ENCODE results near the gene AMZ1.
"Not testable (repeated sequence)": the region's sequence is repeated elsewhere in the genome, so short reads cannot be mapped to it uniquely, and the experiment has no call there.

The AMZ1 gene

DNA sequence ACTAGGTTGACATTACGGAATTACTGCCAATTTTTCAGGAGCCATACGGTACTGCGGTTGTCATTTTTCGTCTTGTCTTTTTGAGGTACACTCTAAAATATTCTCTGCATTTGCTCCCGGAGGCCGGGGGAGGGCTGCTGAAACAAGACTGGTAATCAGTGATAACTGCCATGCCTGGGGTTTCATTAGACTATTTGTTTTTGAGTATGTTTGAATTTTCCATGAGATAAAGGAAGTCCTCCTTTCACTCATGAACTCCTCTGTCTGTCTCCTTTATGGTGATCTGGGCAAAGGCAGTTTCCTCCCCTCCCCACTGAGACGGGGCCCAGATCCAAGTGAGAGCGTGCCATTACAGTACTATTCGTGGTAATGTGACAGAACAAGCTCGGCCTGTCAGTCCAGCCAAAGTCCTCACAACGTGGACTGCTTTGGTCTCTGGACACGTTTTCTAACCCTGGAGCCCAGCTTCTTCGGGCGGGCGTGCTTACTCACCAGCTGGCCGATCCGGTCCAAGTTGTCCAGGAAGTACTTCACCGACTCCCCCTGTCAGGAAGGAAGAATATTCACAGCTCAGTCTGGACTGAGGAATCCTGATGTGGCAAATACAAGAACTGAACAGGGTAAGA lies 45.1 kb downstream of the AMZ1 start:
- FAIRE-seq = no peak
- no peak for TF ChIP-seq POLR2A (IDR thresholded peaks at IDR 0.05; ENCODE audit: low read depth, low read length)
- DNase-seq (ENCODE audit: insufficient read length, low spot score) = no peak

DNA sequence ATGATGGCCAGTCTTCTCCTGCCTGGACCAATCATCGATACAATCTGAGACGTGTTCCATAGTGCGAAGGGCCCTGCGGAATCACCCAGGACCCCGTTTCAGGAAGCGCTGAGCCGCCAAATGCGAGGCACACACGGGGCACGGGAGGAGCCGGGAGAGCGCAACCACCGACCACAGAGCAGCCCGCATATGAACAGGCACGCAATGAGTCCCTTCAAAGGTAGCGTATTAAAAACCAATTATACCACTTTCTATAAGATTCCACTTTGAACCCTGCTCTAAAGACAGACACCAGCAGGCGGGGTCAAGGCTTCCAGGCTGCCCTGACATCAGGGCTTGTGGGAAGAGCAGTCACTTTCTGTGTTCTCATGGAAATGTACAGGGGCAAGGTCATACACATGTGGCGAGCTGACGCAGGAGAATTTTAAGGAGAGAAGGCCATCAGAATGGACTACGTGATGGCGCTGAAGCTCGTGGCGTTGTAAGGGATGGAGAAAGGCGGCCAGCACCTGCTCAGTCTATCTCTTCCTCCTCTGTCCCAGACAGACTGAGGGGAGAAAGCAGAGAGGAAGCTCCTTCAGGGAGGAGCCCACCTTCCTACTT lies 46.2 kb downstream of the AMZ1 start:
- TF ChIP-seq POLR2A (IDR thresholded peaks at IDR 0.05; ENCODE audit: low read depth, low read length) = no peak
- no peak for DNase-seq (ENCODE audit: insufficient read length, low spot score)
- FAIRE-seq = no peak

GRCh38 chr7:2734751-2735571 lies 47.0 kb downstream of the AMZ1 start:
- no peak for TF ChIP-seq POLR2A (IDR thresholded peaks at IDR 0.05; ENCODE audit: low read depth, low read length)
- FAIRE-seq = no peak
- DNase-seq (ENCODE audit: insufficient read length, low spot score) = no peak

- DNase-seq (ENCODE audit: insufficient read length, low spot score) (no peak), FAIRE-seq (no peak)
- TF ChIP-seq POLR2A (IDR thresholded peaks at IDR 0.05; ENCODE audit: low read depth, low read length) = no peak
These were observed 47.7 kb downstream of the AMZ1 start for GRCh38 chr7:2735744-2736143.

DNA sequence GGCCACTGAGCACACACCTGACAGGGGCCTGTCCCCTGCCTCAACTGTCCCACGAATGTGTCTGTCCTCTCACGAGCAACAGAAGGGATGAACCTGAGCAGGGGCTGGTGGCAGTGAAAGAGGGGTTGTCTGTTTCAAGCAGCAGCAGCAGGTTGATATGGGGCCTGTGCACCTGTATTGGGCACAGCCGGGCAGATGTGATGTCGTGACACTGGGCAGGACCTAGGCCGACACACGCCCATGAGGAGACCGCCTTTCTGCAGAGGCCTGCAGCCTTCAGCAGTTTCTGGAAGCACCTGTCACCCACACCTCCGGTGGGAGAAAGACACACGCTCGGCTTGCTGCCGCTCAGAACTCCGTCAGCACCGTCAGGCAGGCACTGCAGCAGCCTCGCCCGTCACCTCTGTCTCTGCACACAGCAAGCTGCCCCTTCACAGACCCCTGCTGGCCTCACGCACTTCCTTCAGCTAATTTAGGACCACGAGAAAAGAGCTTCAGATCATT lies 48.5 kb downstream of the AMZ1 start:
- DNase-seq (ENCODE audit: insufficient read length, low spot score) = no peak
- FAIRE-seq = no peak
- TF ChIP-seq POLR2A (IDR thresholded peaks at IDR 0.05; ENCODE audit: low read depth, low read length) = no peak

DNA sequence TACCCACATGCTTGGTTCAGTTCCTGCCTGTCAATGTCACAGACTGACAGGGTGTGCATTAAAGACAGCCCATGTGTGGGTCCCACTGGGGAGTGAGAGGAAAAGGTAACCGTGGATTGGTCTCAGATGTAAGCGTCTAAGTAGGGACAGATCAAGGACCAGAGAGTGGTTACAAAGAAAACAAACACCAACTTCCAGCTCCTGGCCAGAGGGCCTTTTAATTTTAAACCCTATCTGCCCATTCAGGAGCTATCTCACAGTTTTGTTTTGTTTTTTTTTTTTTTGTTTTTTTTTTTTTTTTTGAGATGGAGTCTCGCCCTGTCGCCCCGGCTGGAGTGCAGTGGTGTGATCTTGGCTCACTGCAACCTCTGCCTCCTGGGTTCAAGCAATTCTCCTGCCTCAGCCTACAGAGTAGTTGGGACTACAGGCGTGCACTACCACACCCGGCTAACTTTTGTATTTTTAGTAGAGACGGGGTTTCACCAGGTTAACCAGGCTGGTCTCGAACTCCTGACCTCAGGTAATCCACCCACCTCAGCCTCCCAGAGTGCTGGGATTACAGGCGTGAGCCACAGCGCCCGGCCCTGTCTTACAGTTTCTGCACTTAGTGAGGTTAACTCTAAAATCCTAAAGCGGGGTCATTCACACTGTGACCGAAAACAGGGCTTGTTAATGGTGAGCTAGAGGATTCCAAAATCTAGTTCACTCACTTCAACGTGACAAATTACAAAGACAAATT lies 49.2 kb downstream of the AMZ1 start:
- not testable (repeated sequence) for DNase-seq (ENCODE audit: insufficient read length, low spot score); FAIRE-seq

GRCh38 chr7:2737771-2738540 lies 50.0 kb downstream of the AMZ1 start:
- DNase-seq (ENCODE audit: insufficient read length, low spot score) (no peak), FAIRE-seq (no peak)
- no peak for TF ChIP-seq POLR2A (IDR thresholded peaks at IDR 0.05; ENCODE audit: low read depth, low read length)

DNA sequence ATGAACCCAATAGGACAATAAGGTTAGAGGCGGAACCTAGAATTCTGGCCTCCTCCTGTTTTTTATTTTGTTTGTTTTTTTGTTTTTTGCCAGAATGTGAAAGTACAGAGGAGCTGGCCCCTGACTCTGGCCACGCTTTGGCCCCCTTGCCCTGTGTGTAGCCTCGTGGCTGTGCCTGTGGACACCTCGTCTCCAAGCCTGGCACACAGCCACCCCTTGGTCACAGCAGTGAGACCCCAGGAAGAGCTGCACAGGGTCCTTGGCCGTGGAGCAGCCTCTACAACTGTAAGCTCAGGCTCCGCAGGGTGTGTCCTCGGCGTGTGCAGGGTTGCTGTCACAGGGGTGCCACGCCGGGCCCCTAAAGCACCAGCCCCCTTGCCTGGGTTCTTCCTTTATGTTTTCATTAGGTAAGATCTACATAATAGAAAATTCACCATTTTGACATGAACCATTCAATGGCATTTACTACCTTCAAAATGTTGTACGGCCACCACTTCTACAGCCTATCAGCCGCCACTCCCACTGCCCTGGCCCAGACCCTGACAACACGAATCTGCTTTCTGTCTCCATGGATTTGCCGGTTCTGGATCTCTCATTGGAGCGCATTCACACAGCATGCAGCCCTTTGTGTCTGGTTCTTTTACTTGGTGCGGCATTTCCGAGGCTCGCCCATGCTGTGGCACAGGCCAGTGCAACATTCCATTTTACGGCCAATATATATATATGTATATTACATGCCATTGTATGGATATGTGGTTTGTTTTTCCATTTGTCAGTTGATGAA lies 51.0 kb downstream of the AMZ1 start:
- no peak for FAIRE-seq
- no peak for DNase-seq (ENCODE audit: insufficient read length, low spot score)
- no peak for TF ChIP-seq POLR2A (IDR thresholded peaks at IDR 0.05; ENCODE audit: low read depth, low read length)

DNA sequence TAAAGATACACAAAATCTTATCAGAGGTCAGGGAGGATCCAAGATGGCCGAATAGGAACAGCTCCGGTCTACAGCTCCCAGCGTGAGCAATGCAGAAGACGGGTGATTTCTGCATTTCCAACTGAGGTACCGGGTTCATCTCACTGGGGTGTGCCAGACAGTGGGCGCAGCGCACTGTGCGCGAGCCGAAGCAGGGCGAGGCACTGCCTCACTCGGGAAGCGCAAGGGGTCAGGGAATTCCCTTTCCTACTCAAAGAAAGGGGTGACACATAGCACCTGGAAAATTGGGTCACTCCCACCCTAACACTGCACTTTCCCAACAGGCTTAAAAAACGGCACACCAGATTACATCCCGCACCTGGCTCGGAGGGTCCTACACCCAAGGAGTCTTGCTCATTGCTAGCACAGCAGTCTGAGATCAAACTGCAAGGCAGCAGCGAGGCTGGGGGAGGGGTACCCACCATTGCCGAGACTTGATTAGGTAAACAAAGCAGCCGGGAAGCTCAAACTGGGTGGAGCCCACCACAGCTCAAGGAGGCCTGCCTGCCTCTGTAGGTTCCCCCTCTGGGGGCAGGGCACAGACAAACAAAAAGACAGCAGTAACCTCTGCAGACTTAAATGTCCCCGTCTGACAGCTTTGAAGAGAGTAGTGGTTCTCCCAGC lies 55.7 kb downstream of the AMZ1 start:
- DNase-seq (ENCODE audit: insufficient read length, low spot score); FAIRE-seq: not testable (repeated sequence)

DNA sequence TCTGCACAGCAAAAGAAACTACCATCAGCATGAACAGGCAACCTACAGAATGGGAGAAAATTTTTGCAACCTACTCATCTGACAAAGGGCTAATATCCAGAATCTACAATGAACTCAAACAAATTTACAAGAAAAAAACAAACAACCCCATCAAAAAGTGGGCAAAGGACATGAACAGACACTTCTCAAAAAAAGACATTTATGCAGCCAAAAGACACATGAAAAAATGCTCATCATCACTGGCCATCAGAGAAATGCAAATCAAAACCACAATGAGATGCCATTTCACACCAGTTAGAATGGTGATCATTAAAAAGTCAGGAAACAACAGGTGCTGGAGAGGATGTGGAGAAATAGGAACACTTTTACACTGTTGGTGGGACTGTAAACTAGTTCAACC lies 60.7 kb downstream of the AMZ1 start:
- not testable (repeated sequence) for FAIRE-seq; DNase-seq (ENCODE audit: insufficient read length, low spot score)

- FAIRE-seq (no peak), DNase-seq (ENCODE audit: insufficient read length, low spot score) (no peak)
These were observed 62.0 kb downstream of the AMZ1 start for GRCh38 chr7:2750004-2750407.

GRCh38 chr7:2751086-2751485 lies 63.1 kb downstream of the AMZ1 start:
- no peak for TF ChIP-seq POLR2A (IDR thresholded peaks at IDR 0.05; ENCODE audit: low read depth, low read length)
- FAIRE-seq (no peak), DNase-seq (ENCODE audit: insufficient read length, low spot score) (no peak)

More at GRCh38 chr7:2750004-2750407, 62.0 kb downstream of the AMZ1 start:
- TF ChIP-seq POLR2A (IDR thresholded peaks at IDR 0.05; ENCODE audit: low read depth, low read length) = no peak
